ENCODE data around the gene GLT6D1. TPM values are rescaled to one million over a fixed set of nuclear protein-coding genes. Genes with fewer than 3 reads are reported as not detected.

Gene GLT6D1
- total and polyA plus RNA-seq, 2 of the 4 experiments (the other 2 are of a cell fraction) = not detected

- H3K27me3 ChIP-seq (ENCODE audit: control insufficient read depth, insufficient read depth, low read length) = no peaks in the 10 kb centered on the region; the same call in 1 of the 2 replicates
- in situ Hi-C loops (cut with MboI; ENCODE audit: low sequenced_read_pairs) = no loop called here
- H2AK9ac ChIP-seq (replicated peaks; ENCODE audit: low read depth, low read length, poor library complexity) = no peak overlapping the region
- H4K91ac ChIP-seq (ENCODE audit: insufficient read depth, low read depth, low read length) = no peak overlapping the region
- no peak overlapping the region for H2BK120ac ChIP-seq (ENCODE audit: low read depth, low read length)
- no peaks in the 10 kb centered on the region for H3K36me3 ChIP-seq (ENCODE audit: control insufficient read depth, insufficient read depth, low read length)
- dilution Hi-C loops (cut with HindIII; ENCODE audit: low sequenced_read_pairs, unreplicated experiment) = no loop called here
- H3K4ac ChIP-seq (ENCODE audit: low read depth, low read length) = no peak overlapping the region
- no peak overlapping the region for H2AK5ac ChIP-seq (ENCODE audit: low read depth, low read length)
- H4K20me1 ChIP-seq (ENCODE audit: insufficient read depth, low read length) = no peaks in the 10 kb centered on the region
- ATAC-seq (ENCODE audit: low read depth) (no peak), DNase-seq (no peak)
- H3K18ac ChIP-seq (ENCODE audit: low read depth, low read length) = no peak overlapping the region
- H3K56ac ChIP-seq (ENCODE audit: extremely low read depth, insufficient read depth, low read length) = no peak overlapping the region
- ChIA-PET POLR2A (ENCODE audit: unreplicated experiment) (no interaction called here), CTCF (no interaction called here)
- TF ChIP-seq CEBPB (IDR thresholded peaks at IDR 0.05; ENCODE audit: low read depth, low read length) (no peak), MXI1 (IDR thresholded peaks at IDR 0.05; ENCODE audit: borderline replicate concordance, low read depth, low read length) (no peak), FOS (IDR thresholded peaks at IDR 0.05; ENCODE audit: low read depth, low read length) (no peak), MAZ (IDR thresholded peaks at IDR 0.05; ENCODE audit: borderline replicate concordance, low read depth, low read length) (no peak), RAD21 (IDR thresholded peaks at IDR 0.05; ENCODE audit: low read length) (no peak), CHD1 (IDR thresholded peaks at IDR 0.05; ENCODE audit: low read depth, low read length) (no peak), MAFK (IDR thresholded peaks at IDR 0.05; ENCODE audit: low read depth, low read length) (no peak), BHLHE40 (IDR thresholded peaks at IDR 0.05; ENCODE audit: low read depth, low read length) (no peak), NFE2L2 (IDR thresholded peaks at IDR 0.05; ENCODE audit: low read depth, low read length) (no peak), RCOR1 (IDR thresholded peaks at IDR 0.05; ENCODE audit: insufficient replicate concordance, low read length) (no peak)
- TF ChIP-seq, protein P1, sequence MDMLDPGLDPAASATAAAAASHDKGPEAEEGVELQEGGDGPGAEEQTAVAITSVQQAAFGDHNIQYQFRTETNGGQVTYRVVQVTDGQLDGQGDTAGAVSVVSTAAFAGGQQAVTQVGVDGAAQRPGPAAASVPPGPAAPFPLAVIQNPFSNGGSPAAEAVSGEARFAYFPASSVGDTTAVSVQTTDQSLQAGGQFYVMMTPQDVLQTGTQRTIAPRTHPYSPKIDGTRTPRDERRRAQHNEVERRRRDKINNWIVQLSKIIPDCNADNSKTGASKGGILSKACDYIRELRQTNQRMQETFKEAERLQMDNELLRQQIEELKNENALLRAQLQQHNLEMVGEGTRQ (IDR thresholded peaks at IDR 0.05; ENCODE audit: low read depth, low read length) = no peak
- H4K8ac ChIP-seq (ENCODE audit: low read depth in 2 of 2, low read length in 2 of 2) = no peak overlapping the region
- intact Hi-C loops (cut with micrococcal nuclease) = no loop called here
- H3K23ac ChIP-seq (ENCODE audit: low read depth, low read length) = no peak overlapping the region
- H2BK20ac ChIP-seq (ENCODE audit: low read depth, low read length) = no peak overlapping the region
- H2AFZ ChIP-seq (replicated peaks; ENCODE audit: low read length, poor library complexity) = no peak overlapping the region
- H3K79me1 ChIP-seq (ENCODE audit: low read depth in 1 of 2, low read length in 2 of 2) = no peaks in the 10 kb centered on the region
- no peak overlapping the region for H2BK5ac ChIP-seq (ENCODE audit: low read depth, low read length, poor library complexity, severe bottlenecking)
- H3K27ac ChIP-seq (ENCODE audit: insufficient read depth, low read length) = no peak overlapping the region
- no peaks in the 10 kb centered on the region for H3K9me1 ChIP-seq (ENCODE audit: insufficient read depth, low read length)
- no peaks in the 10 kb centered on the region for H3K4me1 ChIP-seq (ENCODE audit: control insufficient read depth, insufficient read depth, low read length)
- H2BK15ac ChIP-seq (ENCODE audit: low read depth, low read length) = no peak overlapping the region
- BruUV-seq (replicated peaks) = no TSS peak
- WGBS, 2 experiments (ENCODE audit: extremely low coverage in 2 of 2, insufficient read length in 1 of 2) = 80% methylated on average over 1 of the region's 9 CpGs; no CpG with 5 or more reads in 1 of the 2 experiments
- H3K14ac ChIP-seq (replicated peaks; ENCODE audit: low read depth, low read length) = no peak overlapping the region
- H3K4me3 ChIP-seq (ENCODE audit: insufficient read depth, low read depth, low read length) = no peak overlapping the region
- no peak overlapping the region for H3K9ac ChIP-seq (ENCODE audit: low read depth, low read length)
- no peak overlapping the region for H4K5ac ChIP-seq (ENCODE audit: low read depth, low read length)
- no peak overlapping the region for H3K4me2 ChIP-seq (ENCODE audit: low read depth, low read length)
- peaks cover 3% of the 10 kb centered on the region; the same call in 1 of the 2 replicates for H3K9me3 ChIP-seq (ENCODE audit: control insufficient read depth, insufficient read depth, low read length)
Observed at GRCh38 chr9:135669616-135670285, 30.4 kb upstream of the GLT6D1 start.

Measured in IMR-90 (cell line).